Measurements from ENCODE around the gene APBB2. TPM values are rescaled to one million over a fixed set of nuclear protein-coding genes. Genes with fewer than 3 reads are reported as not detected.

Gene APBB2
- total RNA-seq, 2 donors from 2014 or later: 17.4 to 56.6 TPM

- Histone ChIP-seq H3K27ac (peak overlapping the region; percentile 49 to 90), H3K4me3 (peak overlapping the region; percentile 86 to 90), H3K27me3 (replicated peaks; ENCODE audit: insufficient read depth) (no peaks in the 10 kb centered on the region), H3K4me1 (replicated peaks) (peaks cover 2% of the 10 kb centered on the region), H3K9me3 (no peaks in the 10 kb centered on the region), H3K36me3 (no peaks in the 10 kb centered on the region)
- WGBS: 18% methylated on average over 8 of the region's 8 CpGs
- DNase-seq (ENCODE audit: low spot score): no peak
- intact Hi-C loops (cut with DNase I): loop anchor here (2.0 to 10.0 kb wide), 4 partner anchors 150 to 1160 kb away; partner anchors contain the start of genes N4BP2 and NSUN7
- no peak for TF ChIP-seq POLR2A (IDR thresholded peaks at IDR 0.05)
- no peak for TF ChIP-seq POLR2AphosphoS5 (IDR thresholded peaks at IDR 0.05)
- TF ChIP-seq, protein P1, sequence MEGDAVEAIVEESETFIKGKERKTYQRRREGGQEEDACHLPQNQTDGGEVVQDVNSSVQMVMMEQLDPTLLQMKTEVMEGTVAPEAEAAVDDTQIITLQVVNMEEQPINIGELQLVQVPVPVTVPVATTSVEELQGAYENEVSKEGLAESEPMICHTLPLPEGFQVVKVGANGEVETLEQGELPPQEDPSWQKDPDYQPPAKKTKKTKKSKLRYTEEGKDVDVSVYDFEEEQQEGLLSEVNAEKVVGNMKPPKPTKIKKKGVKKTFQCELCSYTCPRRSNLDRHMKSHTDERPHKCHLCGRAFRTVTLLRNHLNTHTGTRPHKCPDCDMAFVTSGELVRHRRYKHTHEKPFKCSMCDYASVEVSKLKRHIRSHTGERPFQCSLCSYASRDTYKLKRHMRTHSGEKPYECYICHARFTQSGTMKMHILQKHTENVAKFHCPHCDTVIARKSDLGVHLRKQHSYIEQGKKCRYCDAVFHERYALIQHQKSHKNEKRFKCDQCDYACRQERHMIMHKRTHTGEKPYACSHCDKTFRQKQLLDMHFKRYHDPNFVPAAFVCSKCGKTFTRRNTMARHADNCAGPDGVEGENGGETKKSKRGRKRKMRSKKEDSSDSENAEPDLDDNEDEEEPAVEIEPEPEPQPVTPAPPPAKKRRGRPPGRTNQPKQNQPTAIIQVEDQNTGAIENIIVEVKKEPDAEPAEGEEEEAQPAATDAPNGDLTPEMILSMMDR (IDR thresholded peaks at IDR 0.05): no peak
Measured at GRCh38 chr4:41214825-41215146, 444 bp upstream of the APBB2 start.

DNA sequence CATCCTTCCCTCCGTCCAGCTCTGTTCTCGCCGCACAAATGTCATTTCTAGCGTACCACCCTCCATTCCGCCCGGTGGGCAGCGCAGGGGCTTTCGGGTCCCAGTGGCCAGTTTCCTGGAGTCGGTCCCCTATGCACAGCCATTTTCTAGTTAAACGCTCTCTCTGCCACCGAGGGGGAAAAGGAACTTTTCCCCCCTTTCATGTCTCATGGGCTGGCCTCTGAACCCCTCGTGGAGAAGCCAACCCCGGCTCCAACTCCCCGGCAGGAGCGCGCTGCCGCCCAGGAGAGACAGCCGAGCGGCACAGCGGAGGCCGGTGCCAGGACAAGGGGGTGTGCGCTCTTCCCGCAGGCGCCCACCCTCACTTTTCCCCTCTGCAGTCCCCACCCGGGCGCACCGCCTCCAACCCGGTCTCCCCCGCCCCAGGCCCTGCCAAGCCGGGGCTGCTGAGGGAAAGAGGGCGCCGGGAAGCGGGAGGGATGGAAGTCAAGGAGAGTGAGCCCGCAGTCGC, 662 bp downstream of the APBB2 start:
- TF ChIP-seq, protein P1 (IDR thresholded peaks at IDR 0.05): no peak
- TF ChIP-seq POLR2AphosphoS5 (IDR thresholded peaks at IDR 0.05) (no peak), POLR2A (IDR thresholded peaks at IDR 0.05) (no peak)
- H3K9me3 ChIP-seq: no peaks in the 10 kb centered on the region
- H3K27ac ChIP-seq: peak overlapping the region; percentile 76 to 90
- no peaks in the 10 kb centered on the region for H3K27me3 ChIP-seq (replicated peaks; ENCODE audit: insufficient read depth)
- peaks cover 2% of the 10 kb centered on the region for H3K4me1 ChIP-seq (replicated peaks)
- peak overlapping the region; percentile 86 to 90 for H3K4me3 ChIP-seq
- no peak for DNase-seq (ENCODE audit: low spot score)
- intact Hi-C loops (cut with DNase I): loop anchor here (2.0 to 10.0 kb wide), 5 partner anchors 149 to 1159 kb away; partner anchors contain the start of genes N4BP2 and NSUN7
- H3K36me3 ChIP-seq: no peaks in the 10 kb centered on the region
- under 1% methylated on average over 35 of the region's 35 CpGs for WGBS

- H3K9me3 ChIP-seq: no peaks in the 10 kb centered on the region
- peak overlapping the region; percentile 86 to 90 for H3K4me3 ChIP-seq
- intact Hi-C loops (cut with DNase I): loop anchor here (2.0 to 10.0 kb wide), 4 partner anchors 148 to 1158 kb away; partner anchors contain the start of genes N4BP2 and NSUN7
- peaks cover 2% of the 10 kb centered on the region for H3K4me1 ChIP-seq (replicated peaks)
- DNase-seq (ENCODE audit: low spot score): peak; percentile 55
- TF ChIP-seq, protein P1 (IDR thresholded peaks at IDR 0.05): peak in 3 of 4 experiments; percentile 51 to 71 (median 65)
- TF ChIP-seq POLR2AphosphoS5 (IDR thresholded peaks at IDR 0.05) (peak; percentile 53), POLR2A (IDR thresholded peaks at IDR 0.05) (no peak)
- H3K27ac ChIP-seq: no peak overlapping the region
- H3K36me3 ChIP-seq: no peaks in the 10 kb centered on the region
- H3K27me3 ChIP-seq (replicated peaks; ENCODE audit: insufficient read depth): no peaks in the 10 kb centered on the region
- 10% methylated on average over 12 of the region's 12 CpGs for WGBS
Measured at GRCh38 chr4:41212616-41213203, 1.6 kb downstream of the APBB2 start.

DNA sequence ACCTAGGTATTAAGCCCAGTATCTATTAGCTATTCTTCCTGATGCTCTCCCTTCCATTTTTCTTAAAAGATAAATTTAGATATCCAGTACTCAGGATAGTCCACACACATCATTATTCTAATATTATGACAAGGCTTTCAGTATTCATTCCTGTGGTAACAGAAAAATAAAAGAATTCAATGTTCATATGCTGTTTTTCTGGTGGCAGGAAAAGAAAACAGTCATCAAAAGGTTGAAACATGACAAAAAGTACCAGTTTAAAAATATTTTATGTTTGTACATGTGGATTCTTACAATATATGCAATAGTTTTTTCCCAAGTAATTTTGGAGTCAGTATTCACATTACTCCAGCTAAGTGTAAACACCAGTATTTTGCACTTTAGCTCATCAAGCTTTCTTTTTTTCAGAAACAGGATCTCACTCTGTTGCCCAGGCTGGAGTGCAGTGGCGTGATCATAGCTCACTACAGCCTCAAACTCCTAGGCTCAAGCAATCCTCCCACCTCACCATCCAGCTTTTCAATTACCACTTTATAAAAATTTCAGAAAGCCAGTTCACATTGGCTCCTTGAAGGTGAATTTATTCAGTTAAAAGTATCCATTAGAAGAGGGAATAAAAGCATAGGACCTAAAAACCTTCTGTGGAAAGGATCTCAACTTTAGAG, 2.3 kb downstream of the APBB2 start:
- no peak for DNase-seq (ENCODE audit: low spot score)
- TF ChIP-seq POLR2A (IDR thresholded peaks at IDR 0.05) (no peak), POLR2AphosphoS5 (IDR thresholded peaks at IDR 0.05) (no peak)
- TF ChIP-seq, protein P1 (IDR thresholded peaks at IDR 0.05): no peak
- Histone ChIP-seq H3K4me1 (replicated peaks) (peaks cover 2% of the 10 kb centered on the region), H3K27ac (no peak overlapping the region), H3K9me3 (no peaks in the 10 kb centered on the region), H3K36me3 (no peaks in the 10 kb centered on the region), H3K4me3 (no peak overlapping the region), H3K27me3 (replicated peaks; ENCODE audit: insufficient read depth) (no peaks in the 10 kb centered on the region)
- intact Hi-C loops (cut with DNase I): loop anchor here (2.0 to 10.0 kb wide), 4 partner anchors 147 to 1157 kb away; partner anchors contain the start of genes N4BP2 and NSUN7
- 94% methylated on average over 1 of the region's 1 CpG for WGBS

Data from prostate gland (tissue), 2 donors.